Panc1 (cell line): ENCODE measurements around the gene SSBP4.

ENCODE experiments used
- CTCF ChIP-seq: fragments of 450-650 bp; IDR thresholded peaks from 2 replicates; pipeline ENCODE4 v1.5.1; 2017; ENCODE audit warnings: mild to moderate bottlenecking
- POLR2AphosphoS5 ChIP-seq: IDR thresholded peaks from 2 replicates; pipeline ENCODE4 v1.6.1; 2012; ENCODE audit warnings: mild to moderate bottlenecking, low read depth, low read length, moderate library complexity

- TF ChIP-seq POLR2AphosphoS5: no peak
- TF ChIP-seq CTCF: 0 out of 2 replicates have a peak, but pooled peaks have one; percentile 1
Observed at GRCh38 chr19:18426416-18426767, 7.2 kb downstream of the SSBP4 start.
